Kidney (tissue), 14 donors: ENCODE measurements around the gene THBD. TPM values are rescaled to one million over a fixed set of nuclear protein-coding genes. Genes with fewer than 3 reads are reported as not detected.

Experiments used
- DNase-seq, 5 donors: peaks; one replicate each; pipeline ENCODE4 v3.0.0-alpha.2; 2013 to 2020
- FAIRE-seq: peaks from 2 replicates; lab custom pipeline; 2012; peaks lifted over from hg19 to GRCh38; lab: Jason Lieb, UNC
- H3K27ac ChIP-seq, 2 donors: one replicate each; pipeline ENCODE4 v1.7.0; 2013; ENCODE audit warnings: low read depth in 2 of 2, low read length in 2 of 2, inconsistent platforms in 1 of 2
- H3K27me3 ChIP-seq: one replicate; pipeline ENCODE4 v1.7.1; 2013; ENCODE audit warnings: low read length, inconsistent platforms; ENCODE audit not compliant: control insufficient read depth, insufficient read depth
- H3K36me3 ChIP-seq, 3 donors: one replicate each; pipeline versions ENCODE4 v1.7.0 to v1.7.1; 2013; ENCODE audit warnings: low read length in 3 of 3, control low read depth in 1 of 3, inconsistent platforms in 1 of 3; ENCODE audit not compliant: insufficient read depth in 3 of 3, control insufficient read depth in 2 of 3
- H3K4me1 ChIP-seq, 3 donors: one replicate each; pipeline versions ENCODE4 v1.7.0 to v1.7.1; 2013; ENCODE audit warnings: low read length in 3 of 3, inconsistent platforms in 1 of 3, low read depth in 1 of 3; ENCODE audit not compliant: control insufficient read depth in 2 of 3, insufficient read depth in 2 of 3
- H3K4me3 ChIP-seq, 3 donors: one replicate each; pipeline versions ENCODE4 v1.7.0 to v1.8.1; 2013; ENCODE audit warnings: low read length in 3 of 3, control low read depth in 1 of 3, inconsistent platforms in 1 of 3
- H3K9ac ChIP-seq, 3 donors: one replicate each; pipeline versions ENCODE4 v1.7.0 to v1.7.1; 2013; ENCODE audit warnings: low read length in 3 of 3, control low read depth in 1 of 3, inconsistent platforms in 1 of 3
- H3K9me3 ChIP-seq, 3 donors: one replicate each; pipeline versions ENCODE4 v1.7.0 to v1.7.1; 2013; ENCODE audit warnings: low read length in 3 of 3, control low read depth in 1 of 3, inconsistent platforms in 1 of 3; ENCODE audit not compliant: control insufficient read depth in 2 of 3, insufficient read depth in 1 of 3
- intact Hi-C: fragments of 100-400 bp; cut with DNase I; formaldehyde crosslinking; loops from one replicate; pipeline ENCODE4 v1.11.1; 2022
- polyA plus RNA-seq: library from polyadenylated mRNA; stranded (reverse); fragments of 350-450 nt; fragmentation: Illumina TruSeq; extraction: RNeasy Lipid Tissue Mini Kit (QIAGEN cat#74804); gene quantifications from one replicate; pipeline ENCODE4 v1.2.3, GENCODE V29; 2014; ENCODE audit warnings: low read depth, low replicate concordance; ENCODE audit not compliant: insufficient read depth
- total RNA-seq: library from RNA; stranded (reverse); fragmentation: NEBNext Ultra II Directional; extraction: Animal tissue kit (Norgen Biotek cat#: 25700); gene quantifications from one replicate; pipeline ENCODE4 v1.2.1, GENCODE V29; 2021
- TF ChIP-seq, protein P1 (sequence below): IDR thresholded peaks from 3 replicates; pipeline ENCODE4 v1.5.1; 2012; ENCODE audit warnings: mild to moderate bottlenecking, moderate library complexity, borderline replicate concordance; ENCODE audit not compliant: insufficient read depth; ENCODE audit errors: extremely low read depth
- donor health status: control.
- donor health status: control.
- donor health status: control.
- donor health status: control.
- donor health status: control.
- donor health status: DM: yes; HTN: yes; CAD: no.
- donor health status: Normal renal cell carcinoma (clear cell type).

Gene THBD
- total and polyA plus RNA-seq, 2 donors from 2014 or later: 9.7 to 48.1 TPM

DNA sequence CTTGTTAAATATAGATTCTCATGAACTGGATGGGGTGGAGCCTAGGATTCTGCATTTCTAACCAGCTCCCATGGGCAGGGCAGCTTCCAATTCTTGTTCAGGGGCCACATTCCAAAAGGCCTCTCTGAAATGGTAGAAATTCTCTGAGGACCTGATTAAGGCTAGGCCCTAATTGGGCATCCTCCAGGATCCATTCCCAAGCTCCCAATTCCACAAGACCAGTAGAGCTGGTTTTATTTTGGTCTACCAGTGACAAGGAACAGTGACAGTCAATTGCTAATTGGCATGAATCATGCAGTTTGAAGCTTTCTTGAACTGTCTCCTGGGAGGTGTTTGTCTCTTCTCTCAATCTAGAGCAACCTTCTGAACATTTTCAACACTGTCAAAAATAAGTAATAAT is 3.0 kb downstream of the THBD start:
- H3K4me3 ChIP-seq: peak overlapping the region in 2 of 3 donors; percentile 15 to 29
- DNase-seq: no peak
- no peak overlapping the region for H3K9ac ChIP-seq
- no peaks in the 10 kb centered on the region for H3K9me3 ChIP-seq
- no peak for FAIRE-seq
- TF ChIP-seq, protein P1, sequence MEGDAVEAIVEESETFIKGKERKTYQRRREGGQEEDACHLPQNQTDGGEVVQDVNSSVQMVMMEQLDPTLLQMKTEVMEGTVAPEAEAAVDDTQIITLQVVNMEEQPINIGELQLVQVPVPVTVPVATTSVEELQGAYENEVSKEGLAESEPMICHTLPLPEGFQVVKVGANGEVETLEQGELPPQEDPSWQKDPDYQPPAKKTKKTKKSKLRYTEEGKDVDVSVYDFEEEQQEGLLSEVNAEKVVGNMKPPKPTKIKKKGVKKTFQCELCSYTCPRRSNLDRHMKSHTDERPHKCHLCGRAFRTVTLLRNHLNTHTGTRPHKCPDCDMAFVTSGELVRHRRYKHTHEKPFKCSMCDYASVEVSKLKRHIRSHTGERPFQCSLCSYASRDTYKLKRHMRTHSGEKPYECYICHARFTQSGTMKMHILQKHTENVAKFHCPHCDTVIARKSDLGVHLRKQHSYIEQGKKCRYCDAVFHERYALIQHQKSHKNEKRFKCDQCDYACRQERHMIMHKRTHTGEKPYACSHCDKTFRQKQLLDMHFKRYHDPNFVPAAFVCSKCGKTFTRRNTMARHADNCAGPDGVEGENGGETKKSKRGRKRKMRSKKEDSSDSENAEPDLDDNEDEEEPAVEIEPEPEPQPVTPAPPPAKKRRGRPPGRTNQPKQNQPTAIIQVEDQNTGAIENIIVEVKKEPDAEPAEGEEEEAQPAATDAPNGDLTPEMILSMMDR: no peak
- H3K27me3 ChIP-seq: peaks cover 19% of the 10 kb centered on the region
- H3K27ac ChIP-seq: no peak overlapping the region
- peaks cover 0 to 24% (median 0%) of the 10 kb centered on the region in 3 donors for H3K4me1 ChIP-seq
- intact Hi-C loops: no loop called here
- H3K36me3 ChIP-seq: no peaks in the 10 kb centered on the region

DNA sequence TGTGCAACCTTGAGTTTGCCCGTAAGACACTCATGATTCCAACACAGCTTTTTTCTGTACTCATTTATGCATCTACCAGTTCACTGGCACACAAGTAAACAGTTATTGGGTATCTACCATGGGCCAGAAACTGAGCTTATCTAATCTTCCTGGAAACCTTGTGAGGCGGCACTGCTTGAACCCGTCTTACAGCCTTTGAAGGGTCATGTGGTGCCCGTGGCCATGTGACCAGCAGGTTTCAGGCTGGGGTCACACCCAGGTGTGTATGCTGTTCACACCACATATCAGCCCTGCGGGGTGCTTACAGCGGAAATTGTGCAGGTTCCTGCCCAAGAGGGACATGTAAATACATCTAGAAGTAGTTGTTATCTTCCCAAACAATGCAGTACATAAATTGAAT is 6.1 kb downstream of the THBD start:
- H3K9ac ChIP-seq: no peak overlapping the region
- no peak overlapping the region for H3K4me3 ChIP-seq
- H3K4me1 ChIP-seq: peaks cover 0 to 9% (median 0%) of the 10 kb centered on the region in 3 donors
- H3K27ac ChIP-seq: no peak overlapping the region
- DNase-seq (no peak), FAIRE-seq (no peak)
- intact Hi-C loops: no loop called here
- peaks cover 19% of the 10 kb centered on the region for H3K27me3 ChIP-seq
- H3K9me3 ChIP-seq: no peaks in the 10 kb centered on the region
- TF ChIP-seq, protein P1: no peak
- H3K36me3 ChIP-seq: no peaks in the 10 kb centered on the region

DNA sequence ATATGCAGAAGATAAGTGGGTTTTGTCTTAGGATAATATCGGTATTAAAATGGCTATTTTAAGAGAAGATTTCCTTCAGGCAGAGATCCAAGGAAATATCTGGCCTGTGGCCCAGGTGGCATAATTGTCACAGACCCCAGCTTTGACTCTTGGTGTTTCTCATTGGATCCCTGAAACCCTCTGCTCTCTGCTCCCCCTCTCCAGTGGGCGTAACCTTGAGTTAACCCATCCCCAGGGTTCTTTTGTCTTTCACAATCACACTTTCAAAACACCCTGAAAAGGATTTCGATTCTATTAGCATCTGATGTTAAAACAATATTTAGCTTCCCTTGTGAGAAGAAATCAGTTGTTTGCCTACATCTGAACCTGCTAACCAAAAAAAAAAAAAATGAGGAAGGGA is 7.2 kb downstream of the THBD start:
- TF ChIP-seq, protein P1: no peak
- no peak overlapping the region for H3K4me3 ChIP-seq
- no peaks in the 10 kb centered on the region for H3K4me1 ChIP-seq
- no peaks in the 10 kb centered on the region for H3K9me3 ChIP-seq
- H3K27ac ChIP-seq: no peak overlapping the region
- no peaks in the 10 kb centered on the region for H3K36me3 ChIP-seq
- DNase-seq: no peak
- FAIRE-seq: no peak
- intact Hi-C loops: no loop called here
- H3K27me3 ChIP-seq: peaks cover 14% of the 10 kb centered on the region
- no peak overlapping the region for H3K9ac ChIP-seq
